Stomach (tissue), 9 donors: ENCODE measurements around the gene FOXN3. TPM values are rescaled to one million over a fixed set of nuclear protein-coding genes. Genes with fewer than 3 reads are reported as not detected.

ENCODE experiments used
- DNase-seq, 2 donors: peaks; one replicate each; pipeline versions ENCODE4 v3.0.0 to v3.0.0-alpha.2; 2013 to 2019
- H3K27ac ChIP-seq, 5 donors: fragments of 200-600 bp in 4 of 5; sonication (generic) in 4 of 5; one replicate each; pipeline ENCODE4 v1.5.1; 2013 to 2019; ENCODE audit warnings: mild to moderate bottlenecking in 1 of 5, moderate library complexity in 1 of 5
- H3K27me3 ChIP-seq, 3 donors: fragments of 200-600 bp; sonication (generic); one replicate each; pipeline ENCODE4 v1.5.1; 2017 to 2019; ENCODE audit warnings: mixed run types in 1 of 3
- H3K36me3 ChIP-seq, 4 donors: fragments of 200-600 bp; sonication (generic); 1 replicate in 3 of 4; 2 replicates in 1 of 4; pipeline ENCODE4 v1.5.1; 2016 to 2019
- H3K4me1 ChIP-seq, 4 donors: fragments of 200-600 bp; sonication (generic); one replicate each; pipeline ENCODE4 v1.5.1; 2016 to 2019
- H3K4me3 ChIP-seq, 4 donors: fragments of 200-600 bp; sonication (generic) in 3 of 4; one replicate each; pipeline ENCODE4 v1.5.1; 2016 to 2019; ENCODE audit warnings: mild to moderate bottlenecking in 1 of 4
- H3K9me3 ChIP-seq, 4 donors: fragments of 200-600 bp; sonication (generic); one replicate each; pipeline ENCODE4 v1.5.1; 2016 to 2019
- EP300 ChIP-seq: sonication (generic); formaldehyde crosslinking; IDR thresholded peaks from one replicate; pipeline ENCODE4 v1.6.1; 2017; ENCODE audit warnings: antibody characterized with exemption
- POLR2A ChIP-seq, 4 donors: fragments of 450-650 bp; IDR thresholded peaks; one replicate each; pipeline ENCODE4 v1.6.1; 2016; ENCODE audit warnings: antibody characterized with exemption in 4 of 4, control low read depth in 2 of 4, mild to moderate bottlenecking in 1 of 4, moderate library complexity in 1 of 4
- POLR2AphosphoS5 ChIP-seq, 3 donors: sonication (generic); formaldehyde crosslinking; IDR thresholded peaks; one replicate each; pipeline ENCODE4 v1.6.1; 2016; ENCODE audit warnings: antibody characterized with exemption in 3 of 3
- WGBS, 5 donors: extraction: QIAGEN DNeasy Blood & Tissue Kit in 3 of 5; methylation state at CpG; one replicate each; pipeline versions ENCODE4 v1.1.5 to v1.1.7; 2013 to 2018; 5-methylcytosine and 5-hydroxymethylcytosine counted together
- intact Hi-C: fragments of 100-400 bp; cut with DNase I; formaldehyde crosslinking; loops from one replicate; pipeline ENCODE4 v1.15.1; 2023; ENCODE audit warnings: low total_unique reads
- polyA plus RNA-seq, 3 donors: library from polyadenylated mRNA; stranded (reverse); fragments of 200-250 nt; gene quantifications; one replicate each; pipeline ENCODE4 v1.2.3, GENCODE V29; 2013
- total RNA-seq, 5 donors: library from RNA; depleted of rRNA; stranded (reverse); fragments of >200 nt; gene quantifications; one replicate each; pipeline versions ENCODE4 v1.1.0 to v1.2.3, GENCODE V29; 2014 to 2016
- TF ChIP-seq, protein P1 (sequence below), 7 experiments: fragments of 450-650 bp in 4 of 7; fragments of 200-600 bp in 3 of 7; sonication (generic) in 3 of 7; IDR thresholded peaks; one replicate each; pipeline ENCODE4 v1.5.1; 2016 to 2019; ENCODE audit warnings: antibody characterized with exemption in 7 of 7, control low read depth in 2 of 7, mild to moderate bottlenecking in 1 of 7
- donor health status: healthy with polysubstance abuse.
- donor health status: Bipolar disorder and iron deficiency.
- donor health status: healthy.

Gene FOXN3
- total and polyA plus RNA-seq, 8 donors = 12.5 to 126 (median 56.6) TPM

DNA sequence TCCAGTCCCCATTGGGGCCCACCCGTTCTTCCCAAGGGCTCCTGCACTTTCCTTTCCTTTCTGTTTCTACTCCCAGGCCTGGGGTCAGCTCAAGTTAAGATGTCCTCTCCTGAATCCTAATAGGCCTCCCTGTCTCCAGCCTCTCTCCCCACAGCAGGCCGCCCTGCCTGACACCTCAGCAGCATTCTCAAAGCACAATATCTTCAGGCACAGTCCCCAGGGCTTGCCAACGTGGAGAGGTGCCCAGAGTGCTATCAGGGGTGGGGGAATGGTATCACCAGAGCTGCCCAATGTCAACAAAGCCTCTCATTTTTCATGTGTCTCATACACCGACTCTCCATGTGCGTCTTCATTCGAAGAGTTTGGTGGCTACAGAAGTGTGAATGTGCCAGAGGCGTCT is 123.0 kb downstream of the FOXN3 start:
- H3K4me1 ChIP-seq = peaks cover 5 to 34% (median 15%) of the 10 kb centered on the region in 4 donors
- DNase-seq = peak in 1 of 2 donors; percentile 54
- peaks cover 0 to 15% (median 11%) of the 10 kb centered on the region in 4 donors for H3K36me3 ChIP-seq
- no peak overlapping the region for H3K27ac ChIP-seq
- no peaks in the 10 kb centered on the region for H3K27me3 ChIP-seq
- intact Hi-C loops = no loop called here
- H3K4me3 ChIP-seq = no peak overlapping the region
- H3K9me3 ChIP-seq = no peaks in the 10 kb centered on the region
- 50 to 72% (median 58%) methylated on average over 7 of the region's 7 CpGs for WGBS, 5 donors
- TF ChIP-seq EP300 (no peak), POLR2AphosphoS5 (IDR thresholded peaks at IDR 0.05) (no peak), POLR2A (IDR thresholded peaks at IDR 0.05) (no peak)
- TF ChIP-seq, protein P1, sequence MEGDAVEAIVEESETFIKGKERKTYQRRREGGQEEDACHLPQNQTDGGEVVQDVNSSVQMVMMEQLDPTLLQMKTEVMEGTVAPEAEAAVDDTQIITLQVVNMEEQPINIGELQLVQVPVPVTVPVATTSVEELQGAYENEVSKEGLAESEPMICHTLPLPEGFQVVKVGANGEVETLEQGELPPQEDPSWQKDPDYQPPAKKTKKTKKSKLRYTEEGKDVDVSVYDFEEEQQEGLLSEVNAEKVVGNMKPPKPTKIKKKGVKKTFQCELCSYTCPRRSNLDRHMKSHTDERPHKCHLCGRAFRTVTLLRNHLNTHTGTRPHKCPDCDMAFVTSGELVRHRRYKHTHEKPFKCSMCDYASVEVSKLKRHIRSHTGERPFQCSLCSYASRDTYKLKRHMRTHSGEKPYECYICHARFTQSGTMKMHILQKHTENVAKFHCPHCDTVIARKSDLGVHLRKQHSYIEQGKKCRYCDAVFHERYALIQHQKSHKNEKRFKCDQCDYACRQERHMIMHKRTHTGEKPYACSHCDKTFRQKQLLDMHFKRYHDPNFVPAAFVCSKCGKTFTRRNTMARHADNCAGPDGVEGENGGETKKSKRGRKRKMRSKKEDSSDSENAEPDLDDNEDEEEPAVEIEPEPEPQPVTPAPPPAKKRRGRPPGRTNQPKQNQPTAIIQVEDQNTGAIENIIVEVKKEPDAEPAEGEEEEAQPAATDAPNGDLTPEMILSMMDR (IDR thresholded peaks at IDR 0.05) = no peak

DNA sequence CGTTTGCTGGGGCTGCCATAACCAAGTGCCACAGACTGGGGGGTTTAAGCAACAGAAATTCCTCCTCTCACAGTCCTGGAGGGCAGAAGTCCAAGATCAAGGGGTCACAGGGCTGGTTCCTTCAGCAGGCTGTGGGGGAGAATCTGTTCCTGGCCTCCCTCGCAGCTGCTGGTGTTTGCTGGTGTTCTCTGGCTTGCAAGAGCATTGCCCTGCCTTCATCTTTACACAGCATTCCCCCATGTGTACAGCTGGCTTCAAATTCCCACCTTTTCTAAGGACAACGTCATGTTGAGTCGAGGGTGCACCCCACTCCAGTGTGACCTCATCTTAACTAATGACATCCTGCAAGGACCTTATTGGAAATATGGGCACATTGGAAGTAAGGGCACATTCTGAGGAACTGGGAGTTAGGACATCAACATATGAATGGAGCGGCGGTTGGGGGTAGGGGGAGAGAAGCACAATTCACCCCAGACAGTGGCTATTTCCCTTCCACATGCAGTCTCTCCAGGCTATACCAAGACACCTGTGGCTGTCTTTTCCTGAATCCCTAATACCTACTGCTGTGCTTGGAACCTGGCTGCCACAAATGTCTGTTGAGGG is 123.6 kb downstream of the FOXN3 start:
- no peak for TF ChIP-seq EP300
- intact Hi-C loops = no loop called here
- no peaks in the 10 kb centered on the region for H3K27me3 ChIP-seq
- no peak overlapping the region for H3K4me3 ChIP-seq
- H3K27ac ChIP-seq = no peak overlapping the region
- peak in 1 of 2 donors; percentile 13 for DNase-seq
- WGBS, 5 donors = 71 to 88% (median 80%) methylated on average over 6 of the region's 6 CpGs
- peaks cover 0 to 15% (median 11%) of the 10 kb centered on the region in 4 donors for H3K36me3 ChIP-seq
- peaks cover 5 to 34% (median 15%) of the 10 kb centered on the region in 4 donors for H3K4me1 ChIP-seq
- no peaks in the 10 kb centered on the region for H3K9me3 ChIP-seq

DNA sequence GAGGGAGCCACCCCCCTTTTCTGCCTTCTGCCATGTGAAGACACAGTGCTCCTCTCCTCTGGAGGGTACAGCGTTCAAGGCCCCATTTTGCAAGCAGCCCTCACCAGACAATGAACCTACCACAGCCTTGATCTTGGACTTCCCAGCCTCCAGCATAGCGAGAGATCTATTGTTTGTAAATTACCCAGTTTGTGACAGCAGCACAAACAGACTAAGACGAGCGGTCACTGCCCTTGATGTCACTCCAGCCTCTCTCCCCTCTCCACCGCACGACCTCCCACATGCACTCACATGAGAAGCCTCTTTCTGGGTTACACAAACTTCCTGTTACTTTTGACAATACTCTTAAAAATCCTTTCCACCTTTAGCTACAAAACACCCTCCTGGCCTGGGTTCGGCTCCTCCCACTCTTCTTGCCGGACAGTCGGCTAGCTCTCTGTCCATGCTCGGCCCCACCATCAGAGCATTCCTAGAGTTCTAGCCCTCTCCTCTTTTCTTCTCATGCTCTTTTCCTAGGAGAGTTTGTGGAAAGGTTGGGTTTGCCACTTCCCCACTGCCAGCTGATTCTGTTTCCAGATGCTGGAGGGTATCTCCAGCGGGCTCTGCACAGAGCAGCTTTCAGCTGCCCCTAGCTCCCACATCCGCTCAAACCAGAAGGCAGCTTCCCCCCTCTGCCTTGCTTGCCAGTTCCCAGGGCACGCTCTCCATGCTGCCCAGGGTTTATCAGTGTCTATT is 124.3 kb downstream of the FOXN3 start:
- WGBS, 5 donors = 83 to 89% (median 86%) methylated on average over 13 of the region's 13 CpGs
- H3K9me3 ChIP-seq = no peaks in the 10 kb centered on the region
- intact Hi-C loops = no loop called here
- peaks cover 5 to 34% (median 15%) of the 10 kb centered on the region in 4 donors for H3K4me1 ChIP-seq
- no peak overlapping the region for H3K4me3 ChIP-seq
- H3K27me3 ChIP-seq = no peaks in the 10 kb centered on the region
- TF ChIP-seq EP300 = no peak
- TF ChIP-seq POLR2A (IDR thresholded peaks at IDR 0.05) = no peak
- TF ChIP-seq, protein P1 (IDR thresholded peaks at IDR 0.05) = no peak
- no peak for TF ChIP-seq POLR2AphosphoS5 (IDR thresholded peaks at IDR 0.05)
- DNase-seq = peak in 1 of 2 donors; percentile 13
- no peak overlapping the region for H3K27ac ChIP-seq
- peaks cover 0 to 15% (median 11%) of the 10 kb centered on the region in 4 donors for H3K36me3 ChIP-seq

DNA sequence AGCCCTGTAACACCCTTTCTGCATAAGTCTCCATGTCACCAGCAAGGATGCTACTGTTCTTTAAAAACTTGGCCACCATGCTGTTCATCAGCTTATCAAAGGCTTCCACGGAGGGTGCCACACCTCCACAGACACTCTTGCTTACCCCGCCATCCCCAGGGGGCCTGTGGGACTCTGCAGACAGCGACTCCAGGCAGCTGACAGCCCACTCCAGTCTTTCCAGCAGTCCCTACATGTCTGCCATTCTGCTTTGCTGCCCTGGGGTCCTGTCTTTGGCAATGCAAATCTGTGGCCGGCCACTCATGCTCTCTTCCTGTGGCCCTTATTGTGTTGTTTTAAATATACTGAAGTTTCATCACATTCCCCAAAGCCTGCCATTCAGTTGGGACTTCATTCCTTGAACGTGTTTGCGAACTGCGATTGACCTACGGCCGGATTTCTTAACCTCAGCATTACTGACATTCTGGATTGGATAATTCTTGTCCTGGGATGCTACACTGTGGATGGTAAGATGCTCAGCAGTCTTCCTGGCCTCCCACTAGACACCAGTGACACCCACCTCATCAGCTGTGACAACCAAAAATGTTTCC is 125.6 kb downstream of the FOXN3 start:
- Histone ChIP-seq H3K9me3 (no peaks in the 10 kb centered on the region), H3K27me3 (no peaks in the 10 kb centered on the region), H3K4me3 (no peak overlapping the region), H3K4me1 (peaks cover 5 to 34% (median 15%) of the 10 kb centered on the region in 4 donors), H3K27ac (no peak overlapping the region), H3K36me3 (peaks cover 0 to 15% (median 13%) of the 10 kb centered on the region in 4 donors)
- WGBS, 5 donors = 82 to 89% (median 85%) methylated on average over 7 to 9 of the region's 9 CpGs
- no peak for DNase-seq
- TF ChIP-seq EP300 = no peak
- no peak for TF ChIP-seq POLR2A (IDR thresholded peaks at IDR 0.05)
- TF ChIP-seq POLR2AphosphoS5 (IDR thresholded peaks at IDR 0.05) = no peak
- TF ChIP-seq, protein P1 (IDR thresholded peaks at IDR 0.05) = no peak
- intact Hi-C loops = no loop called here
